GM18858 (cell line): ENCODE data around the gene RPL10A.

Source experiments
- ATAC-seq: cut with Tn5 transposase; IDR thresholded peaks from one replicate; pipeline ENCODE4 v1.9.1; 2021; ENCODE audit not compliant: unreplicated experiment

Gene RPL10A

DNA sequence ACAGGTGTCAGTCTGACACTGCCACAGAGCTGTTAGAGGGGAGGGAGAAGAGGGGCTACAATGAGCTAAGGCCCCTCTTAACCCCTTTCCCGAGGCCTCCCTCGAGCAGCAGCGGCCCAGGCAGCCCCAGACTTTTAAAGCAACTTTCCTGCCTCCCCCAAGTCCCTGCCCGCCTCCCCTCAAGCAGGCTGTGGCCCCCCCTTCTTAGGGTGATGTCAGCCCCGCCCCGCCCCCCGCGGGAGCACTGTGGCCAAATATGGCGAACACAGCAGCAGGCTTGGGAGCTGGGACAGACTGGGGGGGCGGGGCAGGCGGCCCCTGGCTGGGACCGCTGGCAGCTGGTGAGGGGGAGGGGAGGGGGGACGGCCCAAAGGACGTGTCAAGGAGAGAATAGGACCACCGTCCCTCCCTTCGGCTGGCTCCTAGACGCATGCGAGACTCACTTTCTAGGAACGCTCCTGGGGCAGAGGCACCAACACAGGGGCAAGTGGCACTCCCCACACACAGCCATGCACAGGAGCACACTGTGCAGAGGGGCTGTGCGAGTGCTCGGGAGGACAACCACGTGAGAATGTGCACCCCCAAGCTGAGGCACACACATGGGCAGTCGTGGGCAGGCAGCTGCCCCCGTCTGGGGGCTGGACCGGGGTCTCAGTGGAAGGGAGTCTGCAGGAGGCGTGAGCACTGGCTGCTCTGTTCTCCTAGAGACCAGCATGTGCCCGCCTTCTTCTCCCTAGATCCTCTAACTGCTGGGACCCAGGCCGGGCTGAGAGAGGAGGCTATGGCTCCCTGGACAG, 22.0 kb downstream of the RPL10A start:
- ATAC-seq, result no peak

DNA sequence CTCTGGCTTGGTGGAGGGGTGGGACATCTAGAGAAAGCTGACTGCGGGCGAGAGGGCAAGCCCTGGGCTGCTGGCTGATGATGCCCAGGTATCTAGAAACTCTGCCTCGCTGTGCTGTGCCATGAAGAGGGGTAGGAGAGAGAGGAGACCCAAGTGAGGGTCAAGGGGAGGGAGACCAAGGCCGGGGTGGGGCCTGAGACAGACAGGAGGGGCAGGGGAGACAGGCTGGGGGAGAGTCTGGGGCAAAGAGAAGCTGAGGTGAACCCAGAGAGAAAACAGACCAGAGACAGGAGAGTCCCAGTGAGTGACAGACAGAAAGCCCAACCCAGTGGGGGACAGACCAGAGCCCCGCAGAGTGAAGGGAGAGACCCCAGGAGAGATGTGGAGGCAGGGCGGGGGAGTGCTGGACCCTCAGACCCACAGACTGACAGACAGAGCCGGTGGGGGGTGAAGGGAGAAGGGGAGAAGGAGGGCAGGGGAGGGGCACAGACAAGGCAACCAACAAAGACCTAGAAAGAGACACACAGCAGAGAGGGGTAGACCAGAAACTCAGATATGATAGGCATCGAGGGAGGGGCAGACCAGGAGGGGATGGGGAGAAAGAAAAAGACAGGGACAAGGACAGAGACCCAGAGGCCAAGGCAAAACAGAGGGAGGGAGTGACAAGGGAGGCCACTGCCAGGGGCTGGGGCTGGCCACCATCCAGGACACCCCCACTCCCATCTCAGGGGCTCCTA, 22.8 kb downstream of the RPL10A start:
- no peak for ATAC-seq

DNA sequence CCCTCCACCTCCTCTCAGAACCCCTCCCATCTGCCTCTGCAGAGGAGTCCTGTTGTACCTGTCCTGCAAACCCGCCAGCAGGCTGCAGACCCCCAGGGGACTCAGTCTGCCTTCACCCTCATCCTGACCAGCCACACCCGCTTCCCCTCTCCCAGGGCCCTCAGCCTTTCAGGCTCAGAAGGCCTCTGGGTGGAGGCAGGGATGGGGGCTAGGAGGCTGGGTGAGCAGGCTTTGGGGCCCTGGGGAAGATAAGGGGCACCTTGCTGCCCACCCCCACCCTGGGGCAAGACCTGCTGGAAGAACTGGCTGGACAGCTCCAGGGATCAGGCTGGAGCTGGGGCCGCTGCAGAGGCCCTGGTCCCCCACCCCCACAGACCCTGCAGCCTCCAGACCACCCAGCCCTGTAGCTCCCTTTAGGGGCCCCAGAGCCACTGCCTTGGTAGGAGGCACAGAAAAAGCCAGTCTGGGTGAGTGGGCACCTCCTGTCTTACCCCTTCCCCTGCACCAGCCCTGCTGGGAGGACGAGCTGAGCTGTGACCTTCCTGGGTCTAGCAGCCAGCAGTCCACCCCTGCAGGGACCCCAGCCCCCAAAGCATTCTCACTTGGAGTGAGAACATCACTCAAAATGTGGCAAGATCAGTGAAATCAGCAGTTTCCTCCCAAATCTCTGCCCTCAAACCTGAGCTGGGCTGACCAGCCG, 23.5 kb downstream of the RPL10A start:
- no peak for ATAC-seq

DNA sequence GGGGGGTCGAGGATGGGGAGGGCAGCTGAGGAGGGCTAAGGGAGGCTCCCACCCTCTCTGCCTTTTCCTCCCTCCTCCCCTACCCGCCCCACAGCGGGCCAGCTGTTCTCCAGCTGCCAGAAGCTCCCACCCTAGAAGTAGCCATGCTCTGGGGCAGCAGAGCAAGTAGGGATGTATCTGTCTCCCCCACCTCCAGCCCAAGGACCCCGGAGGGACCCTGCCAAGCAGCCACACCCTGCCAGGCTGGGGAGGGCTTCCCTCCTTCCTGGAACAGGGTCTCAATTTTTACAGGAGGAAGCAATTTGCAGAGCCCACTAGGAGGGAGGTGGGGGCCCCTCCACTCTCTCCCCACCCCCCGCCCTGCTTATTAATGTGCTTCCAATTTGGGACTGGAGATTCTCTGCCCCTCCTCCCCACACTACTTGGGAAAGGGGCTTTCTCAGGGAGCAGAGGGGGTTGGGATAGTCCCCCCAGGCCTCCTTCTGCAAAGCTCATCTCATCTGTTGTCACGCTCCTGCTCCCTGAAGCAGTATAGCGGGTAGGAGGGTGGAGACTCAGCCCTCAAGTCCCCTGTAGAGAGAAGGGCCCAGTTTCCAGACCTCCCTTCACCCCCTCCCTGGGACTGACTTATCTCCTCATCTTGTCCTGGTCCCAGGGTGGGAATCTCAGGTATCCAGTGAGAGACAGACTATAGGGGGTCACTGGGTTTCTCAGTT, 24.2 kb downstream of the RPL10A start:
- ATAC-seq, result no peak

DNA sequence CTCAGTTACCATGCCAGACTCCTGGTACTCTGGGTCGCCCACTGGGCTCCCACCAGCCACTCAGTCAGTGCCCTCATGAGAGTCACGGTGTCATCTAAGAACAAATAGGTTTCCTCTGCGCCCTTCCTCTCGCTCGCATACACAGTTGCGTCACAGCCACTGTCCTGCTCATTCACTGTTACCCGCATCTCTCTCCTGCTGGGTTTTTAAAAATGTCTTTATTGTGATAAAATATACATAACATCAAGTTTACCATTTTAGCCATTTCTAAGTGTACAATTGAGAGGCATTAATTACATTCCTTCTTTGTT, 24.7 kb downstream of the RPL10A start:
- ATAC-seq, result no peak

DNA sequence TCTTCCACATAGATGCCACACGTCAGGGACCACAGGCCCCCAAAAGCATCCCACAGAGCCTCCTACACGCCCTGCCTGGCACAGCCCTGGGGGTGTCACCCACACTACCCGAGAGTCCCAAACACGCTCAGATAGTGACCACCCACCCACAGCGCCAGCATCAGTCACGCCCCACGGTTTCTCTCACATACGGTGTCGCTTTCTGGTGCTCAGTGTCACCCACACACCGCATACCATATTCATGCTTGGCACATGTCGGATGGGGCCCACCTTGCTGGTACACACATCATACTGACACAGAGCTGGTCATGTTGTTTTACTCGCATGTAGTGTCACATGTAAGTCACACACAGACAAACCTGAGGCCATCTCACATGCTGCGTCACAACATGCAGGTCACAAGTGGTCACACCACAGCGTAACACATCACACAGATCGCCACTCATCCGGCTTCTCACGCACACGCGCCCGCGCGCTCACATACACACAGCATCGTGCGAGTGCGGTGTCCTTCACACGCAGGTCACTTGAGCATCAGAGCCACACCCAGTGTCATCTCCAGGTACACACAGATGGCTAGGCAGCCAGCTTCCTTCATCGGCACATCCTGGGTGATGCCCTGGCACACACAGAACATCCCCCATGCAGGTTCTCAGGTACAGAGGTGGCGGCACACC, 25.2 kb downstream of the RPL10A start:
- ATAC-seq, result no peak

DNA sequence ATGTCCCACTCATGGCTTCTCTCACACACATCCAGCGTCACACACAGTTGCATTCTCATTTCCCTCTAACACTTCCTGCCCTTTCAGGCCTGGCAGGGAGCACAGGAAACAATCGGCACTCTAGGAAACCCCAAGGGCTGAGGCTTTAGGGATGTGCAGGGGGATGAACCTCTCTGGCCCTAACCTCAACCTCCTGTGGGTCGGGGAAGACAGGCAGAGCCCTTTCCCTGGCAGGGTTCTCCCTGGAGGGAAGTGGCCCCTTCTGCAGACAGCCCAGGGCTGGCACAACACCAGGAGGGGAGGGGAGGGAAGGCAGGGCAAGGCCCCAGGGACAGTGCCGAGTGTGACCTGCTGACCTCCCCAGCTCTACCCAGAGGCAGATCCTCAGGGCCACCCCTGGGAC, 26.0 kb downstream of the RPL10A start:
- no peak for ATAC-seq

DNA sequence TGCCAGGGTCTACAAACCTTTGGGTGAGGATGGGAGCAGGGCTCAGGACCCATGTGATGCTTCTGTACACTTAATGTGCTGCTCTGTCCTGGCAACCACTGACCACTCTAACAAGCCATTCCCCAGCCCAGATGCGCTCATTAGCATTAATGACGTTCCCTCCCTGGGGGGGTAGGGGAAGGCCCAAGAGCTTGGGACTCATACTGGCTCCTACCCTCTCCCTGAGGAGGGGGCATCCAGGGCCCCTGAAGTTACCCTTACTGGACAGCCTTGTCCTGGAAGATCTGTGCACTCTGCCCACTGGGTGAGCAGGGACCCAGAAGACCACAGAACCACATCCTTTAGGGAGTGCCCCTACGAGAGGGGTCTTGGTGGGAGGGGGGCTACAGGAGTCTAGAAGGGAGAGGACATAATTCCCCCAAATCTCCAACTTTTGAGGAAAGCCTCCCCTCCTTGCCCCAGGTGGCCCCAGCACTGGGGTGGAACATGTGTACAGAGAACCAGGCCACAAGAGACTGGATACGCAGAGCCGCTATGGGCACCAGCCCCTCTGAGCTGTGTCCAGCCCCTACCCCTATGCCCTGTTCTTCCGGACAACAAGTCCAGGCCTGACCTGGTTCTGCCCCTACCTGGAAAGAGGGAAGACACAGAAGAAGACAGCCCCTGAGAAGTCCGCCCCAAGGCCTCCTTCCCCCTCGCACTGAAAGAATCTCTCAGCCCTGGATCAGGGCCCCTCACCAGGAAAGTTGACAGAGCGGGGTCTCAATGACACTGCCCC, 27.2 kb downstream of the RPL10A start:
- no peak for ATAC-seq

DNA sequence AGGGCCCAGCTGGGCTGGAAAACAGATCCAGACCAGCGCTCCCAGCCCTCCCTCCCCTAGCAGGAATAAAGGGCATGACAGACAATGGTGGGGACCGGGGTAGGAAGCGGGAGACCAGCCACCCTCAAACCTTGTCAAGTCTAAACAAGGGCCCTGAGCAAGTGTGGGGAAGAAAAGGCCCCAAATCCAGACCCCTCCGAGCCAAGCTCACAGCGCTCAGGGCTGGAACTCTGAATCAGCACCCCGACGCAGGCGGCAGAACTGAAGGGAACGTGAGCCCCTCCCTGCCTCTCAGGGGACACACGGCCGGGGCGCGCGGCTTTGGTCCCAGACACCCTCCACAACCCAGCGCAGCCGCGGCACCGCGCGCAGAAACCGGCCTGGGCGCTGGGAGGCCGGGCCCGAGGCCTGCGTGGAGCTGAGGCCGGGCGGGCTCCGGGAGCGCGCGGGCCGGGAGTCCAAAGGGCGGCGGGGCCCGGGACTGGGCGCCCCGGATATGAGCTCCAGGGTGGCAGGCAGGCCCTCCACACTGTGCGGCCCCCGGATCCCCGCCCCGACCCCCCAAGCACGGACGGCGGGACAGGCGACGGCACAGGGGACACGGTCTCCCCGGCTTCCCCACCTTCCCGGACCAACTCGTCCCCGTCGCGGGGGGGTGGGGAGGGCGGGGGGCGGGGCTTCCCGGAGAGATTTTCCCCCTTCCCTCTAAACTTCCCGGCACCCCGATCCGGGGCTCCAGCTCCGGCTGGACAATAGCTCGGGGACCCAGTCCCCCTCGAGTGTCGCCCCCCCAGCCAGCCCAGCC, 28.0 kb downstream of the RPL10A start:
- no peak for ATAC-seq

DNA sequence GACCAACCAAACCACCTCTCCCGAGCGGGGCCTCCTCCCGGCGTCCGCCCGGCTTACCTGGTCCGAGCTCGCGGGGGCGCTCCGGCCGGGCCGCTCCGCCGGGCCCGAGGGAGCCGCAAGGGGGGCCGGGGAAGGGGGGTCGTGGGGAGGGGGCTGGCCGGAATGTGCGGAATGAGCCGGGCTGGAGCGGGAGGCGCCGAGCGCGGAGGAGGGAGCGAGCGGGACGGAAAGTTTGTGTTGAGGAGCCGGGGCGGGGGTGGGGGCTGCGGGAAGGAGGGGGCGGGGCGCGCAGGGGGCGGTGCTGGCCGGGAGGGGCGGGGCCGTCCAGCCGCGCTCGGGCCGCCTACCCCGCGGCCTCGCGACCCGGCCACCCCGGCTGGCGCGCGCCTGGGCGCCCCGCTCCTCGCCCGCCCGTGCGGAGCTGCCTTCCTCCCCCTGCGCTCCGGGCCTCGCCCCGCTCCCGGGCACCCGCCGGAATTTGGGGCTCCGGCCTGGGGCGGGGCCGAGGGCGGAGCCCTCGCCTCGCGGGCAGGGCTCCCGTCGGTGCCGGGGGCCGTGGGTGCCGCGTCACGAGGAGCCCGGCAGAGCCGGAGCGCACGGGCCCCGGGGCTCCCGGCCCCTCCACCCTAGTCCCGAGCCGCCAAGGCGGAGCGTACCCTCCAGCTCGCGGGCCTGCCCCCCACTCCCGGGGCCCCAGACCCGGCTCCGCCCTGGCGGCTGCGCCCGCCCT, 28.8 kb downstream of the RPL10A start, which contains the start of gene TEAD3:
TEAD3 (minus strand) TSS at position 239 of the 730 bp plus-strand sequence.
- ATAC-seq, result no peak

DNA sequence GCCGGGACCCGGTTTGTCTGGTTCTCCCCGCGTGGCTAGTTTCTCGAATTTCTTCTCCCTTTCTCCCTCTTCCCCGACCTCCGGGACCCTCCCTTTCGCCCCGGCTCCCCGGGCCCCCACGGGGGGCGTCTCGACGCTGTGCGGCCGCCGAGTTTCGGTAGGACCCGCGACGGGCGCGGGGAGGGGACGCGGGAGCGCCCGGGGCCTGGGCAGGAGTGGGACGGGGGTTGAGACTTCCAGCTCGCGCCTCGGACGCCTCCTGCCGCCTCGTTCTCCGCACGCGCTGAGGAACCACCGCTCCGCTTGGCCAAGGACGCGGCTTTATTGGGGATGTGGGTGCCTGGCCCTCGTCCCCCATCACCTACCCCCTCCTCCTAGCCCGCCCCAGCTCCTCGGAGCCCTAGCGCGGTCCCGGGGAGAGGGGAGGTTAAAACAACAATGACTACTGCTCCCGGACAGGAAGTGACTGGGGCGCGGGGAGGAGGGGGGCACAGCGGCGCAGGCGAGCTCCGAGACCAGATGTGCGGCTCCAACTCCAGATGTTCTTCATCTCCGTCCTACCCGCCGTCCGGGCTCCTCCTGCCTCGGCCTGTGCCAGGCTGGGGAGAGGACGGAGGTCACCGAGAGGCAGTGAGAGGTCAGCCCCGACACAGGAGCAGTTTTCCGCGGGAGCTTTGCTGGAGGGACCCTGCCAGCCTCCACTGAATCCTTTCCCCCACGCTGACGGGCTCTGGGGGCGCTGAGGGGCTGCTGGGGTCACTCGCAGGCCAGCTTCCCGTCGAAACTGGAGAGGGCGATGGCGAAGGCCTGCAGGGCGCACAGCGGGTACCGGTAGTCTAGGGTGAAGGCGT, 29.6 kb downstream of the RPL10A start:
- no peak for ATAC-seq

DNA sequence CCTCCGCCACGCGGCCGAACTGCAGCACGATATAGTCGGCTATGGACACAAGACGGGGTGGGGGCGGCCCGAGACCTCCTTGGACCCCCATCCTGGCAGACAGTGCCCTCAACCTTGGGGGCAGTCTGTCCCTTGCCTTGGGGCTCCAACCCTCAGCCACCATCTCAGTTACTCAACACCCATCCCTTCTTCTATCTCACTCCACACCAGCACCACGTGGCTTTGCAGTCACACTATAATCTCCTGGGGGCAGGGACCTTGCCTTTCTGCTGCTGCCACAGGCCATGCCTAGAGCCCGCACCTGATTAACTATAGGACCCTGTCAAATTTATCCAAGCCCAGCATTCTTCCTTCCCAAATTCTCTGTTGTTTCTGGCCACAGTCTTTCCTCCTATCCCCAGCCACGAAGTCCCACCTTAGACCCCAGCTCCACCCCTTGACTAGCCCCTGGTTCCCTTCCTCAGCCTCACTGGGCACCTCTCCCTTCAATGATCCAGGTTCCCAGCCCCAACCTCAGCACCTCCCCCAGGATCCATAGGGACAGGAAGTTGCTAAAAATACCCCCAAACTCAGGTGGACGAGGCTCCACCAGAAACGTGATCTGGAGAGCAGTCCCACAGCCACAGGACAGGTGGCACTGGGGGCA, 30.3 kb downstream of the RPL10A start:
- no peak for ATAC-seq

DNA sequence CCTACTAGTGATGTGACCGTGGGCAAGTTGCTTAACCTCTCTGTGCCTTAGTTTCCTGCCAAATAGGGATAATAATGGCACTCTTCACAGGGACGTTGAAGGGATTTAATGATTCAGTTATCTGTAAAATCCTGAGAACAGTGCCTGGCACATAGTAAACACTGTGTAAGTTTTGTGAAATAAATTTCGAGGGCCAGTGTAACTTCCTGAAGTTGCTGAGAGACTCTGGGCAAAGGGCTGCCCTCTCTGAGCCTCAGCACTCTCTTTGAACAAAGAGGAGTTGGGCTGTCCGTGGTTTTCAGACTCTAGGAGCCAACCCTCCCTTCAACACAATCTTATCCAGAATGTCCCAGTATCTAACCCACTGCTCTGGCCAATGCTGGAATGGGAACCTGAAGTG, 31.2 kb downstream of the RPL10A start:
- no peak for ATAC-seq

DNA sequence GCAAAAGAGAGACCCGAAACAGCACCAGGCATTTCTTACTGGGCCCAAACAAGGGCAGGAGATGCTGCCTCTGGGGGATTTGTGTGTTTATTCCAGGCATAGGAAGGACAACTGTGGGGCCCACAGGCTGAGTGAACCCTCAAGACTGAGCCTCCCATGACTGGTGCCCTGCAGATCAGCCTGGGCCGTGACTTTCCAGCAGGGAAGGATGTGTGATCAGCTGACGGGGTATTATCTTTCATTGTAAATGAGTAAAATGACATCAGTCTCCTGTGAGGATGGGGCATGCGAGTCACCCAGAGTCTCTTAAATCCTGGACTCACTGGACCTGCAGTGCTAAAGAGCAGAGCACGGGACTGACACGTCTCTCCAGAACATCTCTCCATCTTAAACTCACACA, 32.6 kb downstream of the RPL10A start:
- ATAC-seq, result no peak

DNA sequence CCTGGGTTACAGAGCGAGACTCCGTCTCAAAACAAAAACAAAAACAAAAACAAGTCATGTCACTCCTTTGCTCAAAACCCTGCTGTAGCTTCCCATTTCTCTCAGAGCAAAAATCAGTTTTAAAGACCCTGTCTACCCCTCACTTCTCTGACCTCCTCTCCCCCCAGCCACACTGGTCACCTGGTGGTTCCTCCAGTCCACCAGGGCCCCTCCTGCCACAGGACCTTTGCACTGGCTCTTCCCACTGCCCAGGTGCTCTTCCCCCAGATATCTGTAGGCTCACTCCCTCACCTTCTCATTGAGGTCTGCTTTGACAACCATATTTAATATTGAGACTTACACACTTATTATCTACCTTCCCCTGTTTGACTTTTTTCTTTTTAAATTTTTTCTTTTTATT, 33.6 kb downstream of the RPL10A start:
- no peak for ATAC-seq

DNA sequence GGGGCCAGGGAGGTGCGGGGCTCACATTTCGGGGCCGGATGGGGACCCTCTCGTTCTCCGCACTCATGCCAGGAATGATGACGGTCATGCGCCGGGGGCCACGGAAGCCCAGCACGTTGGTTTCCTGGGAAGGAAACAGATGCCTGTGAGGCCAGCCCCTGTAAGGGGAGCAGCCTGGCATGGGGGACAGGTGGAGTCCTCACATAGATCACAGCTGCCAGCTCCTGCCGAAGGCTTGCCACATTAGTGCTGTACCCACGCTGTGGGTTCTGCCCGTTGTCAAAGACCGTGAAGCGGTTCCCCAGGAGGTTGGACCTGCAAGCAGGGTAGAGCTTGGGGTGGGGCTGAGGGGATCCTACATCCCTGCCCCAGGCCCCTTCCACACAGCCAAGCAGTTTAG, 35.3 kb downstream of the RPL10A start:
- ATAC-seq, result no peak

DNA sequence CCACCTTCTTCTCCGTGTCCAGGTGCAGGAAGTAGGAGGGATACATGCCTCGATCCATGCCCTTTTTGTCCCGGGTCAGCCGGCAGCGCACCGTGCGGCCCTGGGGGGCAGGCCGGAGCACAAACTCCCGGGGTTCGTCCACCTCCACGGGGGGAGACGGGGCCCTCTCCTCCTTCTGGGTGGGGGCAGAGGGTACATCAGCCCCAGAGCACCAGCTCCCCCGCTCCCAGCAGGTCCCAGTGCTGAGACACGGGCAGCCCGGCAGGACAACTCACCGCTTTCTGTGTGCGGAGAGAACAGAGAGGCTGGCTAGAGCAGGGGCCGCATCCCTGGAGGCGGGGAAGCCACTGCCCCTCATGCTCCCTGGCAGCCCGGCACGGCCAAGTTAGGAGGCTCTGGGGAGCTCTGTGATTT, 37.8 kb downstream of the RPL10A start:
- ATAC-seq, result no peak
